ENCODE results near the gene ACP7.
"Not testable (repeated sequence)": the region's sequence is repeated elsewhere in the genome, so short reads cannot be mapped to it uniquely, and the experiment has no call there.

Gene ACP7

DNA sequence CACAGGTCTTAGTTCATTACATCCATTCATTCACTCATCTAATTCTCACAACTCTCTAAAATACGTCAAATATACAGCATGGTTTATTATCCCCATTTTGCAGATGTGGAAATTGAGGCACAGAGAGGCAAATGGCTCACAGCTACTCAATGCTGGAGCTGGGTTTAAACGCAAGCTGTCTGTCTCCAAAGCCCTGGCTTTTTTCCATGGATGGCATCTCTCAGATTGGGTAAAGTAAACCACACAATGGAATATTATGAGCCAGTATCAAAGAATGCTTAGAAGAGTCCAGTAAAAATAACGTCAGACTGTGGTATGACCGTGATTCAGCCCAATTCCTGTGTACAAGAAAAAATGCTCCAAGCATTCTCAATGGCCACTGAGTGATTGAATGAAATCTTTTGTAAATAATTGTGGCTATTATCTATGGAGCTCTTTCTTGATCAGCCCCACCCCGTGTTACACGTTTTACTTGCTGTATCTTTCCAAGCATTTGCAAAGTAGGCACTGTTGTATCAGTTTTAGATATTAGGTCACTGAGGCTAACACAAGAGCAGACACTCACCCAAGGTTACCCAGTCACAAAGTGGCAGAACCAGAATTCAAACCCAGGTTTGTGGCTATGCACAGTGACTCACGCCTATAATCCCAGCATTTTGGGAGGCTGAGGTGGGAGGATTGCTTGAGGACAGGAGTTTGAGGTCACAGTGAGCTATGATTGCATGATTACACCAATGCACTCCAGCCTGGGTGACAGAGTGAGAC lies 5.5 kb upstream of the ACP7 start:
- no peak for DNase-seq (ENCODE audit: low read depth in 2 of 2)

DNA sequence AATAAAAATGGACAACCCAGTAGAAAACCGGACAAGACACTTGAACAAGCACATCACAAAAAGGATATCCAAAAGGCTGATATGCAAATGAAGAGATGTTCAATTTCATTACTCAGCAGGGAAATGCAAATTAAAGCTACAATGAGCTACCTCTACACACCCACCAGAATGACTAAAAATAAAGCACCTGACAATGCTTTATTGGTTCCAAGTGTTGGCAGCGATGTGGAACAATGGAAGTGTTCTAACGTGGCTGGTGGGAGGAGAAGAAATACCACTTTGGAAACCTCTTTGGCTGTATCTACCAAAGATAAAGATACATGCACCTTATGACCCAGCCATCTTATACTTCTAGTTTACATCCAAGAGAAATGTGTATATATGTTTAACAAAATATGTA lies 3.7 kb upstream of the ACP7 start:
- DNase-seq (ENCODE audit: low read depth in 2 of 2), result no peak

GRCh38 chr19:39082167-39082566 lies 2.0 kb upstream of the ACP7 start:
- DNase-seq (ENCODE audit: low read depth in 2 of 2), result no peak

GRCh38 chr19:39082745-39083598 lies 1.2 kb upstream of the ACP7 start:
- DNase-seq (ENCODE audit: low read depth in 2 of 2), result no peak

DNA sequence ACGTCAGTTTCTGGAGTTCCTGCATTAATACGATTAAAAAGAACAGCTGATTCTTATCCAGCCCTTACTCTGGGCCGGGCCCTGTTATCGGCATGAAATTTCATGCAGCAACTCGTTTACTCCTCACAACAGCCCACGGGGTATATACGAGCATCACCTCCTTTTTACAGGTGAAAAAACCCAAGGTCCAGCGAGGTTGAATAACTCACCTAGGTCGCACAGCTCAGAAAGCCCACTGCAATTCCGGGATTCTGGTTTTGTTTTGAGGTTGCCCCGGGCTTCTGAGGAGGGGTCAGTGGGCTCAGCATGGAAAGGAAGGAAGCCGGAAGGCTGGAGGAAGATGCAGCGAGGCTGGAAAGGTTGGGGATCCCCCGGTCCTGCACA lies 577 bp upstream of the ACP7 start:
- DNase-seq (ENCODE audit: low read depth in 2 of 2), result no peak

- no peak for DNase-seq (ENCODE audit: low read depth in 2 of 2)
These were observed 538 bp downstream of the ACP7 start for GRCh38 chr19:39084732-39085080.

- no peak for DNase-seq (ENCODE audit: low read depth in 2 of 2)
These were observed 1.2 kb downstream of the ACP7 start for GRCh38 chr19:39085392-39085791.

GRCh38 chr19:39086386-39086785 lies 2.2 kb downstream of the ACP7 start:
- no peak for DNase-seq (ENCODE audit: low read depth in 2 of 2)

DNA sequence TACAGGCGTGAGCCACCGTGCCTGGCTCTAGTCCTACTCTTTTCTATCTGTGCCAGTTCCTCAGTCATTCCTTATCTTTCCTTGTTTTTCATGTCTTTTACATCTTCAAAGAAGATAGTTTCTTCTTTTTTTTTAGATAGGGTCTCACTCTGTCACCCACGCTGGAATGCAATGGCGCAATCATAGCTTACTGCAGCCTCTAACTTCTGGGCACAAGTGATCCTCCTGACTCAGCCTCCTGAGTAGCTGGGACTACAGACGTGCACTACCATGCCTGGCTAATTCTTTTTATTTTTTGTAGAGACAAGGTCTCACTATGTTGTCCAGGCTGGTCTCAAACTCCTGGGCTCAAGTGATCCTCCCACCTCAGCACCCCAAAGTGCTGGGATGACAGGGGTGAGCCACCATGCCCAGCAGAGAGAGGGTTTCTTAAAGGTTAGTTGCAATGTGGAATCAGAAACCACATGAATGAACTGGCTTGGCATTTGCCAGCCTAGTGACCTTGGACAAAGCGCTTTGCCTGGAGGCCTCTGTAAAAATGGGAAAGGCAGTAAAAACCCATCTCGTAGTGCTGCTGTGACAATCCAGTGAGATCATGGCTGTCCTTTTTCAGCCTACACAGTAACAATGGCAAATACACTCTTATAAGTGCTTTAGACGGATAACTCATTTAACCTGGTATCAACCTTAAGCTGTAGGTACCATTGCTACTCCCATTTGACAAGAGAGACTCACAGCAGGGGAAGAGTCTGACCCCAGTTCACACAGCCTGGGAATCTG lies 3.9 kb downstream of the ACP7 start:
- DNase-seq (ENCODE audit: low read depth in 2 of 2), result no peak

DNA sequence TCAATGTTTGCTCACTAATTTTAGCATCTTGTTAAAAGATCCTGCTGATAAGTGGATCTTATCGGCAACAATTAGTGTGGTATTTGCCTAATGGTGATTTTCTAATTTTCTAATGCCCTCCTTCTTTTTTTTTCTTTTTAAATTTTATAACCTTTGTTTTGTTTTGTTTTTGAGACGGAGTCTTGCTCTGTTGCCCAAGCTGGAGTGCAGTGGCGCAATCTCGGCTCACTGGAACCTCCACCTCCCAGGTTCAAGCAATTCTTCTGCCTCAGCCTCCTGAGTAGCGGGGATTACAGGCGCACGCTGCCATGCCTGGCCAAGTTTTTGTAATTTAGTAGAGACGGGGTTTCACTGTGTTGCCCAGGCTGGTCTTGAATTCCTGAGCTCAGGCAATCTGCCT lies 5.8 kb downstream of the ACP7 start:
- not testable (repeated sequence) for DNase-seq (ENCODE audit: low read depth in 2 of 2)

GRCh38 chr19:39090881-39091280 lies 6.7 kb downstream of the ACP7 start:
- DNase-seq (ENCODE audit: low read depth in 2 of 2), result no peak

GRCh38 chr19:39095799-39096540 lies 11.8 kb downstream of the ACP7 start:
- DNase-seq (ENCODE audit: low read depth in 2 of 2), result not testable (repeated sequence)

GRCh38 chr19:39097299-39097698 lies 13.1 kb downstream of the ACP7 start:
- no peak for DNase-seq (ENCODE audit: low read depth in 2 of 2)

- DNase-seq (ENCODE audit: low read depth in 2 of 2), result no peak
These were observed 13.6 kb downstream of the ACP7 start for GRCh38 chr19:39097721-39098120.

DNA sequence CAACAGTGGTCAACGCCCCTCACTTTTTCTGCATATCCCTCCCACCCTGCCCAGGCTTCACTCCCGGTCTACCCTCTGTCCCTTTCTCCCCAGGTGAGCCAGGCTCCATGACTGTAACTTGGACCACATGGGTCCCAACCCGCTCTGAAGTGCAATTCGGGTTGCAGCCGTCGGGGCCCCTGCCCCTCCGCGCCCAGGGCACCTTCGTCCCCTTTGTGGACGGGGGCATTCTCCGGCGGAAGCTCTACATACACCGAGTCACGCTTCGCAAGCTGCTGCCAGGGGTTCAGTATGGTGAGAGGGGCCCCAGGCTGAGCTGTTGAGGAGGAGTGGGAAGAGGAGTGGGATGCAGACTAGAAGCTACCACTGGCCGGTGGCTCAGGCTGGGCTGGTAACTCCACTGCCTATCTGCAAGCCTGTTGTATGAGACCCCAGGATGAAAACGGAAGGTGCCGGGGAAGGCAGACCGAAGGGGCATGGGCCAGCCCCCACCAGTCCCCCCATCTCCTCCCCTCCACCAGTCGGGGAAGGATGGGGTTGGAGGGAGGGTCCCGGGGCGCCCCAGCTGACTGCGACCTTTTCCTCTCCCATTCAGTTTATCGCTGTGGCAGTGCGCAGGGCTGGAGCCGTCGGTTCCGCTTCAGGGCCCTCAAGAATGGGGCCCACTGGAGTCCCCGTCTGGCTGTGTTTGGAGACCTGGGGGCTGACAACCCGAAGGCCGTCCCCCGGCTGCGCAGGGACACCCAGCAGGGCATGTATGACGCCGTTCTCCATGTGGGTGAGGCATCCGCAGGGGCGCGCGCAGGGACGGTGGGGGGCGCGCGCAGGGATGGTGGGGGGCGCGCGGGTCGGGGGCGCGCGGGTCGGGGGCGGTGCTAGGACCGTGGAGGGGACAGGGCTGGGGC lies 14.4 kb downstream of the ACP7 start:
- DNase-seq (ENCODE audit: low read depth in 2 of 2), result no peak

GRCh38 chr19:39099341-39099740 lies 15.2 kb downstream of the ACP7 start:
- DNase-seq (ENCODE audit: low read depth in 2 of 2), result no peak

DNA sequence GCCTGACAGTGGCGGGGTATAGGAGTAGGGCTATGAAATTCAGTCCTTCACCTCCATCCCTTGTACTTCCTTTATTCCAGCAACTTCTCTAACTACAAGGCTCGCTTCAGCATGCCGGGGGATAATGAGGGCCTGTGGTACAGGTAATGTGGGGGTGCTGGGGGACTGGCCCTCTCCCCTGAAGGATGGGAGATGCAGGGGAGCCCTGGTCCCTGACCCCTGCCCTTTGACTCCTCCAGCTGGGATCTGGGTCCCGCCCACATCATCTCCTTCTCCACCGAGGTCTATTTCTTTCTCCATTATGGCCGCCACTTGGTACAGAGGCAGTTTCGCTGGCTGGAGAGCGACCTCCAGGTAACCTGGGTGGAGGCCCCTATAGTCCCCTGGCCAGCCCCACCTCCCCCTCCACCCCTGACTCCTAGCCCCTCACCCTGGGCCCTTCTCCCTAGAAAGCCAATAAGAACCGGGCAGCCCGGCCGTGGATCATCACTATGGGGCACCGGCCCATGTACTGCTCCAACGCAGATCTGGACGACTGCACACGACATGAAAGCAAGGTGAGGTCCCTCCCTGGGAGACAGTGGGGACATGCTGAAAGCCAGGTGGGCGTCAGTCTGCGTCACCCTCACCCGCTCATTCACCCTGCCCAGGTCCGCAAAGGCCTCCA lies 16.5 kb downstream of the ACP7 start:
- no peak for DNase-seq (ENCODE audit: low read depth in 2 of 2)

DNA sequence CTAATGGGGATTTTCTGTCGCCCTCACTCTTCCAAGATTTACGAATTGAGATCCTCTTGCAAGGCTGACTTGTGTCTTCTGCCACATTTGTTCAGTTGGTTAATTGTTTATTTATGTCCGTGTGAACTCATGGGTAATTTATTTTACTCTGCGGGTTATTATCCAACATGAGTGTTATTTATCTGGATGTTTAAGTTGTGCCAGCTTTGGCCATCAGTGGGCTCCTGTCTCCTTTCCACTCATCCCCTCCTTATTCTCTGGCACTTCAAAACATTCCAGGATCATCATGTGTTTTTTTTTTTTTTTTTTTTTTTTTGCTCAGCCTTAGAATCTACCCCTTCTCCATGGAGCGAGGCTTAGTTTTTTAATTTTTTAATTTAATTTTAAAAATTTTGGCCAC lies 19.0 kb downstream of the ACP7 start:
- DNase-seq (ENCODE audit: low read depth in 2 of 2), result no peak

DNA sequence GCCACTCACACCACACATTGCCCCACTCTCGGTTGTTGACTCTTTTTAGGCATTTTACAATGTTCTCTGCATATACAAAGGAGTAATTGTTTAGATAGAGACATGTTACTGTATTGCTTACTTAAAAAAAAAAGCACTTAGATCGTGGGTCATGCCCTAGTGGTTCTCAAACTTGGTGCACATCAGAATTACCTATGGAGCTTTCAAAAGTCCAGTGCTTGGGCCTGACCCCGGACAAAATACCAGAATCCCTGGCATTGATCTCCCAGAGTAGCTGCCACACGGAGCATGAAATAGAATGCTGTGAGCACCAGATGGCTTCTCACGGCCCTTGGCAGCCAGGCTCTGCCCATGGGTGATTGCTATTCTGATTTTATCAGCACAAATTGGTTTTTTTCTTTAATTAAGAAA lies 20.0 kb downstream of the ACP7 start:
- DNase-seq (ENCODE audit: low read depth in 2 of 2), result no peak

GRCh38 chr19:39106194-39106593 lies 22.0 kb downstream of the ACP7 start:
- DNase-seq (ENCODE audit: low read depth in 2 of 2), result no peak

Data from activated CD8-positive, alpha-beta memory T cell treated with anti-CD3 and anti-CD28 coated beads for 4 hours (primary cell).